GM18873 (cell line): ENCODE measurements around the gene CXCL13.
"Not testable (repeated sequence)": the region's sequence is repeated elsewhere in the genome, so short reads cannot be mapped to it uniquely, and the experiment has no call there.

Source experiments
- ATAC-seq: cut with Tn5 transposase; IDR thresholded peaks from one replicate; pipeline ENCODE4 v1.9.1; 2021; ENCODE audit warnings: mild to moderate bottlenecking, moderate library complexity, moderate number of reproducible peaks; ENCODE audit not compliant: unreplicated experiment, low FRiP score

CXCL13 gene, protein sequence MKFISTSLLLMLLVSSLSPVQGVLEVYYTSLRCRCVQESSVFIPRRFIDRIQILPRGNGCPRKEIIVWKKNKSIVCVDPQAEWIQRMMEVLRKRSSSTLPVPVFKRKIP

GRCh38 chr4:77605210-77605902, at the start of gene CXCL13:
Gene CXCL13, plus strand, starts transcription at chr4:77605820. Its CDS starts 46 bp downstream, at chr4:77605866.
- ATAC-seq, result no peak

GRCh38 chr4:77560170-77560569, 45.5 kb upstream of the CXCL13 start:
- no peak for ATAC-seq

GRCh38 chr4:77561720-77562119, 43.9 kb upstream of the CXCL13 start:
- ATAC-seq, result not testable (repeated sequence)

- no peak for ATAC-seq
These were observed 41.4 kb upstream of the CXCL13 start for GRCh38 chr4:77564231-77564630.

GRCh38 chr4:77566148-77566547, 39.5 kb upstream of the CXCL13 start:
- no peak for ATAC-seq

GRCh38 chr4:77567549-77567948, 38.1 kb upstream of the CXCL13 start:
- ATAC-seq, result no peak

DNA sequence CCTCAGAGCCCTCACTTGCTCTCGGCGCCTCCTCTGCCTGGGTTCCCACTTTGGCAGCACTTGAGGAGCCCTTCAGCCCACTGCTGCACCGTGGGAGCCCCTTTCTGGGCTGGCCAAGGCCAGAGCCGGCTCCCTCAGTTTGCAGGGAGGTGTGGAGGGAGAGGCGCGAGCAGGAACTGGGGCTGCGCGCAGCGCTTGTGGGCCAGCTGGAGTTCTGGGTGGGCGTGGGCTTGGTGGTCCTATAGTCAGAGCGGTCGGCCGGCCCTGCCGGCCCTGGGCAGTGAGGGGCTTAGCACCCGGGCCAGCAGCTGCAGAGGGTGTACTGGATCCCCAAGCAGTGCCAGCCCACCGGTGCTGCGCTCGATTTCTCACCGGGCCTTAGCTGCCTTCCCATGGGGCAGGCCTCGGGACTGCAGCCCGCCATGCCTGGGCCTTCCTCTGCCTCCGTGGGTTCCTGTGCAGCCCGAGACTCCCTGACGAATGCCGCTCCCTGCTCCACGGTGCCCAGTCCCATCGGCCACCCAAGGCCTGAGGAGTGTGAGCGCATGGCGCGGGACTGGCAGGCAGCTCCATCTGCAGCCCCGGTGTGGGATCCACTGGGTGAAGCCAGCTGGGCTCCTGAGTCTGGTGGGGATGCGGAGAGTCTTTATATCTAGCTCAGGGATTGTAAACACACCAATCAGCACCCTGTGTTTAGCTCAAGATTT, 35.0 kb upstream of the CXCL13 start:
- not testable (repeated sequence) for ATAC-seq

DNA sequence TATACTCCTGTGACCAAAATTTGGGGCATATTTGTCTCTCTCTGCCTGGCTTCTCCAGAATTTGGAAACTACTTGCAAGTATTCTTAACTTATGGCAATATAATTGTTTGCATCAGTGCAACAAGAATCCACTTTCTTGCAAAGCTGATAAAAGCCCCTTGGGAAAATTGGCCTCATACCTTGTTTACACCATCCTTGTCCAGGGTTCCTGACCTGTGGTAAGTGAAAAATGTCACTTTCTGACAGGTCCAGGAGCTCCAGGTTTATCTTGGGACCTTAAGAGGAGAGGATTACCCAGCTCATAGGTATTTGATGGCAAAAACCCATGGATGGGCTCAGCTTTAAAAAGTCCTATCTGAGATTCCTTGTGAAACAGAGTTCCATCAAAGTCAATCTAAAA, 29.3 kb upstream of the CXCL13 start:
- ATAC-seq, result no peak

- ATAC-seq, result no peak
These were observed 27.5 kb upstream of the CXCL13 start for GRCh38 chr4:77578145-77578544.

DNA sequence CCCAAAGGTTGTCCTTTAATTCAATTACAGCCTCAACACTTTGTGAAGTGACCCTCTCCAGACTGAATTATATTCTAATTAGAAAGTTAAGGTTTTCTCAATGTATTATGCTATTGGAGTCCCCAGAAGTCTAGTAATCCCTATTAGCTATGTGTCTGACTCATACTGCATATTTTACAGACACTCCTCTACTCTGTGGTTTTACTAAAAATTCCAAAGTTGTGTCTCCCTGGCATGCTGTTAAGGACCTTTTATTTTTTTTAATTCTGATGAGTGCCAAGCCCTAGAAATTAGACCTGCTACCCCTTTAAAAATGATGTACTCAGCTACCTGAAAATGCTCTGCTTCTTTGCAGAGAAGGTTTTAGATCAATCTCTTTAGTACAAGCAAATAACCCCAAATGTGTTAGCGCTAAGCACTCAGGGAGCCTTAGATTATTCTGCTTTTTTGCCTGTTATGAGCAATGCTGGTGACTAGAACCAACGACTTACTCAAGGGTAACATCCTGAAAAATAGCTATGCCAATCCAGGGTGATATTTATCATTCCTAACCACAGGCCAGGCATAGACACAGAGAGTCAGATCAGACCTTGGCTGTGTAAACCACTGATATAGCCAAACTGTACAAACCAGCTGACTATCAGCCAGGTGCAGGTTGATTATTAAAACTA, 26.1 kb upstream of the CXCL13 start:
- no peak for ATAC-seq

DNA sequence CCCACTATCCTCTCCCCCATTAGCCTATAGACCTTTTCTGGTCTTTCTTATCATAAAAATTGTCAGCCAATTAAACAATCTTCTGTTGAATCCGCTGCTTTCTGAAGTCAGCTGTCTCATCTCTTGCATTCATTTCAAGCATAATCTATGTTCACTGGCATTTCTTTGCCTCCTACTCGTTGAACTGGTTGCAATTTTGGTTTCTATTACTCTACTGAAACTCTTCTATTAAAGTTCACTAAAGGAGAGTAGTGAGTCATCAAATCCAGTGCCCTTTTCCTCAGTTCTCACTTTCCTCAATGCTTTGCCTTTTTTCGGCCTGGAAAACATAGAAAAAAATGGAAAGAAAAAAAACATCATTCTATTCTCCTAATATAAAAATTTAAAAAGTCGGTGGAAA, 23.9 kb upstream of the CXCL13 start:
- peak; percentile 53 for ATAC-seq

DNA sequence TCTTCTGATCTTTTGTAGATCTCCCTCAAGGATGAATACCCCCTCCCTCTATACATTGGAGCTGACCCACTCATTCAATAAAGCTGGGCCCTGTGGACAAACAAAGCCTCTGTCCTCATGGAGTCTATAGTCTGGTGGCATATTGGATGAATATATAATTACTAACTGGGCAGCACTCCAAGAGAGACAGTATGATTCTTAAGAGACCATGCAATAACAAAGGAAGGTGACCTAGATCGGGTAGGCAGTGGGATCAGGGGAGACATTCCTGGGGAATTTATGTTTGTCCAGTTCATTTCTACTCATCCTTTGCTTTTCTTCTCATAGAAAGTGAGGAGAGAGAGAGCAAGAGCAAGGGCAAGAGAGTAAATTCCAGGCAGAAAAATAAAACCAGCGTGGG, 23.5 kb upstream of the CXCL13 start:
- ATAC-seq, result no peak

DNA sequence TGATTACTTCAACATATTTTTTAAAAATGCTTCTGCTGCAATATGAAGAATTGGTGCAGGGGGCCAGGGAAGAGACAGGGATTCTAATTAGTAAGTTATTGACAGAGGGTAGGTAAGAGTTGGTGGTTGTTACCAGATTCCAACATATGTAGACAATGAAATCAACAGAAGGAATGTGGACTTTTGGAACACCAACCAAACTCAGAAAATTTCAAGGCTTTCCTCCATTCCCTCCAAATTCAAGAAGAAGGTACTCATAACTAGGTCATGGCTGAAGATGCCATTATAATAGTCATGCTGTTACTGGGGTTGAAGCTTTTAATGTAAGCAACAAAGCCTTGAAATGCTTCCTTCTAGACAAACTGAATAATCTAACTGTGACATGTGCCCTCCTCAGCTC, 22.9 kb upstream of the CXCL13 start:
- ATAC-seq, result no peak

- peak; percentile 99 for ATAC-seq
These were observed 18.7 kb upstream of the CXCL13 start for GRCh38 chr4:77586951-77587383.

DNA sequence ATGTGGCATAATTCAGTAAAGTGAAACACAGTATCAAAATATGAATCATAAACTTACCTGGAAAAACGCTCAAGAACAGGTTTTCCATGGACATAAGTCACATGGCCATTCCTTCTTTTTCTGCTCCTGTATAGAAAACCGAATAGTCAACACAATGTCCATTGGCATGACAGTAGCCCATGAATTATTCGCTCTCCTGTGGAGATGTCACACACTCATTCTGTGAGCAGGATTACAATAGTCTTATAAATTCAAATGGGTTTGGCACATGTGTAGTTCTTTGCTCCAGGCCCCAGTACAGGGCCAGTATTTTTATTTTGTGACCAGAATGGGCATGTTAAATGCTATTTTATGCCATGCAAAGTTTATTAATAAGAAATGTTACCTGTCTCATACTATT, 15.1 kb upstream of the CXCL13 start:
- ATAC-seq, result no peak

DNA sequence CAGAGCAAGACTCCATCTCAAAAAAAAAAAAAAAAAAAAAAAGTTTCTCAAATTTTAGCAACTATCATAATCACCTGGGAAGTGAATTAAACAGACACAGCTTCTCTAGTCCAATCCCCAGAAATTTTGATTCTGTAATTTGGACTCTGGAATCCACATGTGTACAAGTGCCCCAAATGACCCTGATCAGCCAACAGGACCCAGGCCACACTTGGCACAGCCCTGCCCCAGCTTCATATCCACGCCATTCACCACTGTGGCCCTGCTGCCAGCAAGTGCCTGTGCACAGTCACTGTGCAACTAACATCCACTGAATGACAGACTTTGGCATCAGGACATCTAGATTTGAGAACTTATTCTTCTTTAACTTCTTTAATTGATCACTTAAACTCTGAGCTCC, 14.1 kb upstream of the CXCL13 start:
- ATAC-seq, result no peak

GRCh38 chr4:77593101-77593500, 12.5 kb upstream of the CXCL13 start:
- ATAC-seq, result no peak

GRCh38 chr4:77593993-77594392, 11.6 kb upstream of the CXCL13 start:
- ATAC-seq, result no peak

GRCh38 chr4:77595364-77595973, 10.2 kb upstream of the CXCL13 start:
- no peak for ATAC-seq

DNA sequence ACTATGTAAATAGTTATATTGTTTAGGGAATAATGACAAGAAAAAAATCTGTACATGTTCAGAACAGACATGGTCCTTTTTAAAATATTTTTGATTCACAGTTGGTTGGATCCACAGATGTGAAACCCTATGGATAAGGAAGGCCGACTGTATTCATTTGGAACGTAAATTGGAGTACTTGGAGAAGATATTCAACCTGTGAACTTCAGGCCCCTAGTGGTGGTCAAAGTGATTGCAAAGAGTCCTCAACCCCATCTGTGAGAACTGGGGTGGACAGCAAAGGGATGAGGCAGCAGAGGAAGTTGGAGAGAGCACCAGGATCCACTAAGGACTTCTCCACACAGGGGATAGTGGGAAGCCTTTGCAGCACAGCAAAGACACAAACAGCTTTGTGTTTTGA, 6.2 kb upstream of the CXCL13 start:
- ATAC-seq, result no peak
